ENCODE data around the gene POMP. TPM values are rescaled to one million over a fixed set of nuclear protein-coding genes. Genes with fewer than 3 reads are reported as not detected.

The POMP gene
- total RNA-seq, 1 experiment from 2014 or later = 92.0 TPM

- in situ Hi-C loops (cut with HindIII; ENCODE audit: low pct_unique_long_range_greater_than_20kb, low sequenced_read_pairs) (no loop called here), intact Hi-C loops (cut with micrococcal nuclease; ENCODE audit: unreplicated experiment) (no loop called here)
- TF ChIP-seq SIN3A (IDR thresholded peaks at IDR 0.05; ENCODE audit: borderline replicate concordance, insufficient read depth, low read depth, low read length) = no peak
- TF ChIP-seq POLR2AphosphoS5 (IDR thresholded peaks at IDR 0.05; ENCODE audit: low read depth, low read length) = no peak
- no peak for TF ChIP-seq TCF7L2 (IDR thresholded peaks at IDR 0.05; ENCODE audit: low read depth, low read length)
- no peak for TF ChIP-seq REST (IDR thresholded peaks at IDR 0.05; ENCODE audit: insufficient read depth in 1 of 2, low read depth in 2 of 2, low read length in 1 of 2)
- no peak for TF ChIP-seq CTCF (IDR thresholded peaks at IDR 0.05)
Observed at GRCh38 chr13:28628241-28628640, 30.7 kb upstream of the POMP start.

GRCh38 chr13:28630869-28631268 lies 28.1 kb upstream of the POMP start:
- Histone ChIP-seq H3K4me3 (ENCODE audit: low read depth in 2 of 2, low read length in 2 of 2) (no peak overlapping the region), H3K36me3 (ENCODE audit: control insufficient read depth, insufficient read depth, low read length) (no peaks in the 10 kb centered on the region), H3K27me3 (ENCODE audit: control insufficient read depth, insufficient read depth, low read length) (no peaks in the 10 kb centered on the region; the same call in none of the 2 replicates), H3K27ac (ENCODE audit: low read length) (no peak overlapping the region), H3K9me3 (ENCODE audit: control insufficient read depth, insufficient read depth, low read depth, low read length) (no peaks in the 10 kb centered on the region), H3K4me1 (ENCODE audit: control insufficient read depth, insufficient read depth, low read length) (no peaks in the 10 kb centered on the region)
- intact Hi-C loops (cut with micrococcal nuclease; ENCODE audit: unreplicated experiment) = no loop called here
- in situ Hi-C loops (cut with HindIII; ENCODE audit: low pct_unique_long_range_greater_than_20kb, low sequenced_read_pairs) = no loop called here
- CTCF ChIA-PET = no interaction called here
- no TSS peak for BruUV-seq (replicated peaks)
- no peak for TF ChIP-seq TCF7L2 (IDR thresholded peaks at IDR 0.05; ENCODE audit: low read depth, low read length)
- no peak for TF ChIP-seq POLR2AphosphoS5 (IDR thresholded peaks at IDR 0.05; ENCODE audit: low read depth, low read length)
- no peak for TF ChIP-seq REST (IDR thresholded peaks at IDR 0.05; ENCODE audit: insufficient read depth in 1 of 2, low read depth in 2 of 2, low read length in 1 of 2)
- TF ChIP-seq SIN3A (IDR thresholded peaks at IDR 0.05; ENCODE audit: borderline replicate concordance, insufficient read depth, low read depth, low read length) = no peak
- TF ChIP-seq CTCF (IDR thresholded peaks at IDR 0.05) = no peak
- POLR2A ChIA-PET = no interaction called here
- no peak for ATAC-seq
- no peak for DNase-seq (ENCODE audit: low read depth, low spot score)

More at GRCh38 chr13:28628241-28628640, 30.7 kb upstream of the POMP start:
- no peak overlapping the region for H3K27ac ChIP-seq (ENCODE audit: low read length)
- BruUV-seq (replicated peaks) = no TSS peak
- DNase-seq (ENCODE audit: low read depth, low spot score) (no peak), ATAC-seq (no peak)
- no peaks in the 10 kb centered on the region; the same call in 1 of the 2 replicates for H3K27me3 ChIP-seq (ENCODE audit: control insufficient read depth, insufficient read depth, low read length)
- no peaks in the 10 kb centered on the region for H3K9me3 ChIP-seq (ENCODE audit: control insufficient read depth, insufficient read depth, low read depth, low read length)
- no peaks in the 10 kb centered on the region for H3K36me3 ChIP-seq (ENCODE audit: control insufficient read depth, insufficient read depth, low read length)
- H3K4me1 ChIP-seq (ENCODE audit: control insufficient read depth, insufficient read depth, low read length) = no peaks in the 10 kb centered on the region
- ChIA-PET CTCF (no interaction called here), POLR2A (no interaction called here)
- no peak overlapping the region for H3K4me3 ChIP-seq (ENCODE audit: low read depth in 2 of 2, low read length in 2 of 2)

Measured in Panc1 (cell line).